Measurements from ENCODE around the gene FRMPD4.

Gene FRMPD4

DNA sequence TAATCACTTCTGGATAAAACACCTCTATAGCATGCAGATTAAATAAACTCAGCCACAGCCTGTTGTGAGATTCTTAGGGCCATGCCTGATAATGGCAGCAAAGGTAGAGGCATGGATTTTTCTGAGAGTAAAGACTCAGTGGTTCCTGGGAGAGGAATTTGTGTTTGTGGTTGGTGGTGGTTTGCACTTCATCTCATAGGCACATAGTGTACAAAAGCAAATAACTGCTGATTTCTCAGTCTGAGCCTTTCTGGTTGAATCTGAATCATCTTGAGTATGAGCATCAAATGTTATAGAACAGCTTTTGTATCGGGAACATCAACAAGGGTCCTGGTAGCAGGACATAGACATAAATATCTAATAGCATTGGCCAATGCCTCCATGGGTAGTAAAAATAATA, 274.3 kb downstream of the FRMPD4 start:
- Histone ChIP-seq H3K36me3 (ENCODE audit: insufficient read depth, low read depth, low read length) (no peaks in the 10 kb centered on the region), H3K4me3 (ENCODE audit: low read length) (no peak overlapping the region), H3K27me3 (ENCODE audit: insufficient read depth, low read length) (no peaks in the 10 kb centered on the region), H3K9me3 (ENCODE audit: insufficient read depth, low read depth, low read length) (no peaks in the 10 kb centered on the region), H3K9ac (ENCODE audit: low read depth, low read length) (no peak overlapping the region), H3K4me1 (ENCODE audit: insufficient read depth, low read length) (no peaks in the 10 kb centered on the region), H3K27ac (ENCODE audit: low read length) (no peak overlapping the region)

GRCh38 chrX:12419591-12419990, 281.3 kb downstream of the FRMPD4 start:
- no peak overlapping the region for H3K4me3 ChIP-seq (ENCODE audit: low read length)
- H3K36me3 ChIP-seq (ENCODE audit: insufficient read depth, low read depth, low read length): no peaks in the 10 kb centered on the region
- no peaks in the 10 kb centered on the region for H3K27me3 ChIP-seq (ENCODE audit: insufficient read depth, low read length)
- H3K4me1 ChIP-seq (ENCODE audit: insufficient read depth, low read length): no peaks in the 10 kb centered on the region
- H3K9me3 ChIP-seq (ENCODE audit: insufficient read depth, low read depth, low read length): no peaks in the 10 kb centered on the region
- H3K9ac ChIP-seq (ENCODE audit: low read depth, low read length): no peak overlapping the region
- no peak overlapping the region for H3K27ac ChIP-seq (ENCODE audit: low read length)

- no peaks in the 10 kb centered on the region; the same call in 1 of the 2 replicates for H3K27me3 ChIP-seq (ENCODE audit: insufficient read depth, low read length)
- no peaks in the 10 kb centered on the region for H3K36me3 ChIP-seq (ENCODE audit: insufficient read depth, low read depth, low read length)
- no peaks in the 10 kb centered on the region for H3K9me3 ChIP-seq (ENCODE audit: insufficient read depth, low read depth, low read length)
- H3K27ac ChIP-seq (ENCODE audit: low read length): no peak overlapping the region
- H3K4me1 ChIP-seq (ENCODE audit: insufficient read depth, low read length): no peaks in the 10 kb centered on the region
- H3K4me3 ChIP-seq (ENCODE audit: low read length): no peak overlapping the region
- no peak overlapping the region for H3K9ac ChIP-seq (ENCODE audit: low read depth, low read length)
Measured at GRCh38 chrX:12421918-12422317, 283.6 kb downstream of the FRMPD4 start.

DNA sequence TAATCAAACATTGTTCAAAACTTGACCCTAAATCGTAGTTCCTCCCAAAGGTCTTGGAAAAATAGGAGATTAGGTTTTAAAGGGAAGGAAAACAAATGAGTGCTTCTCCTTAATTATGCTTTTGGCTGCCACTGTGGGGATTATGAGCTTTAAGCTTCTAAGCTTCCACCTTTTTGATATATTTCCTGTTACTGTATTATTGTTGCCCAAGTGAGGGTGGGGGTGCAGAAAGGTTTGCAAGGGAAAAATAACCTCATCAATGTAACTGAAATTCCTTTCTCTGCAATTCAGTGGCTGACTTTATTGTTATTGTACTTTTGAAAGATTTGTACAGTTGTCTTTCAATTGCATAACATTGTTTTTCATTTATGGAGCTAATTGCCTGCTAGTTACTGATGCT, 285.1 kb downstream of the FRMPD4 start:
- Histone ChIP-seq H3K27ac (ENCODE audit: low read length) (no peak overlapping the region), H3K4me3 (ENCODE audit: low read length) (no peak overlapping the region), H3K9me3 (ENCODE audit: insufficient read depth, low read depth, low read length) (no peaks in the 10 kb centered on the region), H3K9ac (ENCODE audit: low read depth, low read length) (no peak overlapping the region), H3K36me3 (ENCODE audit: insufficient read depth, low read depth, low read length) (no peaks in the 10 kb centered on the region), H3K27me3 (ENCODE audit: insufficient read depth, low read length) (no peaks in the 10 kb centered on the region; the same call in 1 of the 2 replicates), H3K4me1 (ENCODE audit: insufficient read depth, low read length) (no peaks in the 10 kb centered on the region)

- Histone ChIP-seq H3K27me3 (ENCODE audit: insufficient read depth, low read length) (no peaks in the 10 kb centered on the region; the same call in 1 of the 2 replicates), H3K36me3 (ENCODE audit: insufficient read depth, low read depth, low read length) (no peaks in the 10 kb centered on the region), H3K4me3 (ENCODE audit: low read length) (no peak overlapping the region), H3K4me1 (ENCODE audit: insufficient read depth, low read length) (no peaks in the 10 kb centered on the region), H3K9ac (ENCODE audit: low read depth, low read length) (no peak overlapping the region), H3K9me3 (ENCODE audit: insufficient read depth, low read depth, low read length) (no peaks in the 10 kb centered on the region), H3K27ac (ENCODE audit: low read length) (no peak overlapping the region)
Measured at GRCh38 chrX:12425496-12425895, 287.2 kb downstream of the FRMPD4 start.

GRCh38 chrX:12426420-12426819, 288.1 kb downstream of the FRMPD4 start:
- no peak overlapping the region for H3K4me3 ChIP-seq (ENCODE audit: low read length)
- H3K4me1 ChIP-seq (ENCODE audit: insufficient read depth, low read length): no peaks in the 10 kb centered on the region
- no peak overlapping the region for H3K9ac ChIP-seq (ENCODE audit: low read depth, low read length)
- no peaks in the 10 kb centered on the region; the same call in 1 of the 2 replicates for H3K27me3 ChIP-seq (ENCODE audit: insufficient read depth, low read length)
- H3K36me3 ChIP-seq (ENCODE audit: insufficient read depth, low read depth, low read length): no peaks in the 10 kb centered on the region
- H3K9me3 ChIP-seq (ENCODE audit: insufficient read depth, low read depth, low read length): no peaks in the 10 kb centered on the region
- H3K27ac ChIP-seq (ENCODE audit: low read length): no peak overlapping the region

- Histone ChIP-seq H3K27ac (ENCODE audit: low read length) (no peak overlapping the region), H3K9ac (ENCODE audit: low read depth, low read length) (no peak overlapping the region), H3K9me3 (ENCODE audit: insufficient read depth, low read depth, low read length) (no peaks in the 10 kb centered on the region), H3K4me1 (ENCODE audit: insufficient read depth, low read length) (peaks cover 3% of the 10 kb centered on the region; the same call in 1 of the 2 replicates), H3K36me3 (ENCODE audit: insufficient read depth, low read depth, low read length) (no peaks in the 10 kb centered on the region), H3K4me3 (ENCODE audit: low read length) (no peak overlapping the region), H3K27me3 (ENCODE audit: insufficient read depth, low read length) (no peaks in the 10 kb centered on the region)
Measured at GRCh38 chrX:12434493-12434892, 296.2 kb downstream of the FRMPD4 start.

DNA sequence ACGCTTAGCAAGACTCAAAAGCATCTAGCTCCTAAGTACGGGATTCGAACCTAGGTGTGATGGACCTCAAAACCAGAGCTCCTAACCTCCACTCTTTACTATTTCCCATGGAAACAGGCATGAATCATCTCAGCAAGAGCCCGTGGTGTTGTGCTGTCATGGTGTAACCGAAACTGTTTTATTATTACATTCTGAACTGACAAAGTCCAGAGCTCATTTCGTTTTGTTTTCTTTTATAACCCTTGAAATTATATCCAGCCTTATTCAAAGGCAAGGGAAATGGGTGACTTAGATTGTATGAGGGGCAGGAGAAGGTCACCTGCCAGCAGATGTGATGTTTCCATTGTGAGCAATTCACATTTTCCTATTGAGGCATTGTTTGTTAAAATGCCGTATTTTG, 301.1 kb downstream of the FRMPD4 start:
- Histone ChIP-seq H3K4me3 (ENCODE audit: low read length) (no peak overlapping the region), H3K9me3 (ENCODE audit: insufficient read depth, low read depth, low read length) (no peaks in the 10 kb centered on the region), H3K27me3 (ENCODE audit: insufficient read depth, low read length) (no peaks in the 10 kb centered on the region), H3K27ac (ENCODE audit: low read length) (no peak overlapping the region), H3K4me1 (ENCODE audit: insufficient read depth, low read length) (peaks cover 7% of the 10 kb centered on the region; the same call in 1 of the 2 replicates), H3K36me3 (ENCODE audit: insufficient read depth, low read depth, low read length) (no peaks in the 10 kb centered on the region), H3K9ac (ENCODE audit: low read depth, low read length) (no peak overlapping the region)

GRCh38 chrX:12440246-12440645, 302.0 kb downstream of the FRMPD4 start:
- H3K4me1 ChIP-seq (ENCODE audit: insufficient read depth, low read length): peaks cover 7% of the 10 kb centered on the region; the same call in 1 of the 2 replicates
- H3K27me3 ChIP-seq (ENCODE audit: insufficient read depth, low read length): no peaks in the 10 kb centered on the region
- no peaks in the 10 kb centered on the region for H3K9me3 ChIP-seq (ENCODE audit: insufficient read depth, low read depth, low read length)
- no peak overlapping the region for H3K4me3 ChIP-seq (ENCODE audit: low read length)
- no peak overlapping the region for H3K9ac ChIP-seq (ENCODE audit: low read depth, low read length)
- no peak overlapping the region for H3K27ac ChIP-seq (ENCODE audit: low read length)
- no peaks in the 10 kb centered on the region for H3K36me3 ChIP-seq (ENCODE audit: insufficient read depth, low read depth, low read length)

GRCh38 chrX:12441381-12442128, 303.3 kb downstream of the FRMPD4 start:
- H3K36me3 ChIP-seq (ENCODE audit: insufficient read depth, low read depth, low read length): no peaks in the 10 kb centered on the region
- no peak overlapping the region for H3K9ac ChIP-seq (ENCODE audit: low read depth, low read length)
- H3K9me3 ChIP-seq (ENCODE audit: insufficient read depth, low read depth, low read length): no peaks in the 10 kb centered on the region
- no peak overlapping the region for H3K4me3 ChIP-seq (ENCODE audit: low read length)
- no peaks in the 10 kb centered on the region for H3K27me3 ChIP-seq (ENCODE audit: insufficient read depth, low read length)
- no peak overlapping the region for H3K27ac ChIP-seq (ENCODE audit: low read length)
- H3K4me1 ChIP-seq (ENCODE audit: insufficient read depth, low read length): peaks cover 7% of the 10 kb centered on the region; the same call in 1 of the 2 replicates

GRCh38 chrX:12443534-12444098, 305.3 kb downstream of the FRMPD4 start:
- H3K27me3 ChIP-seq (ENCODE audit: insufficient read depth, low read length): no peaks in the 10 kb centered on the region
- H3K36me3 ChIP-seq (ENCODE audit: insufficient read depth, low read depth, low read length): no peaks in the 10 kb centered on the region
- no peaks in the 10 kb centered on the region for H3K9me3 ChIP-seq (ENCODE audit: insufficient read depth, low read depth, low read length)
- no peak overlapping the region for H3K27ac ChIP-seq (ENCODE audit: low read length)
- peaks cover 7% of the 10 kb centered on the region; the same call in 1 of the 2 replicates for H3K4me1 ChIP-seq (ENCODE audit: insufficient read depth, low read length)
- H3K9ac ChIP-seq (ENCODE audit: low read depth, low read length): no peak overlapping the region
- no peak overlapping the region for H3K4me3 ChIP-seq (ENCODE audit: low read length)
